ENCODE data around the gene RASGRF2.

DNA sequence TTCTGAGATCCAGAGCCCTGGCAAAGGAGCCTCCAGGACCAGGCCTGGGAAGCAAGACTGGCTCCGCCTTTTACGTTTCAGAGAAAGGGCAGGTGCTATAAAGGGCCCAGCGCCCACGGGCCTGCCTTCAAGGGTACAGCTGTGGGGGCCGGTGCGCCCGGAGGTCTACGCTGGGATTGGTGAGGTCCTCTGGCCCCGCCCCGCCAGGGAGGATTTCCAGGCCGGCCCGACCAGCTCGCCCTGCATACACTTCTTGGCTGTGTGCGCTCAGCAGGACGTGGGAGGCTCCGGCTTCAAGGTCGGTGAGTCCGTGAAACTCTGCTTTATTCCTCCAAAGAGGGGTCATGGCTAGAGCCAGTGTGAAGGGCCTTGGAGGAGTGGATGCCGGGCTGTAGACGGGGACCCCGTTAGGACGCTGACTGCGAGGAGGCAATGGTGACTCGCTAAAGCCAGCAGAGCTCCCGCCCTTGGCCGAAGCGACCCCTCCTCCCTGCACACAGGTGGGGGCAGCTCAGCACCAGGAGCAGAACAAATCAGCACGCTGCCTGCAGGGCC is 273.0 kb downstream of the RASGRF2 start, which contains the start of gene CKMT2:
- no peak for TF ChIP-seq POLR2AphosphoS5 (IDR thresholded peaks at IDR 0.05; ENCODE audit: borderline replicate concordance, low read depth, low read length)
- TF ChIP-seq EZH2 (IDR thresholded peaks at IDR 0.05) = no peak
- no peak for TF ChIP-seq FOXP2 (optimal IDR thresholded peaks at IDR 0.05; ENCODE audit: control extremely low read depth, extremely low read length, insufficient read depth)
